CD14-positive monocyte (primary cell): ENCODE measurements around the gene SIRPD. TPM values are rescaled to one million over a fixed set of nuclear protein-coding genes. Genes with fewer than 3 reads are reported as not detected.
A peak's percentile ranks its signal among the peaks of the same experiment; 100 is the strongest.

Experiments used
- DNase-seq, 3 donors: peaks; one replicate each; pipeline ENCODE4 v3.0.0-alpha.2; 2011 to 2022
- H2AFZ ChIP-seq: 2 replicates; pipeline ENCODE4 v1.6.0; 2012; ENCODE audit warnings: mild to moderate bottlenecking, low read depth, low read length, inconsistent platforms; ENCODE audit not compliant: insufficient read depth, poor library complexity, severe bottlenecking
- H3K27ac ChIP-seq, 2 donors: 1 replicate in 1 of 2; 2 replicates in 1 of 2; pipeline ENCODE4 v1.5.1; 2012 to 2013; ENCODE audit warnings: low read length in 2 of 2, control low read depth in 1 of 2, inconsistent platforms in 1 of 2, low read depth in 1 of 2, mild to moderate bottlenecking in 1 of 2
- H3K27me3 ChIP-seq, 2 donors: one replicate each; pipeline versions ENCODE4 v1.6.0 to v1.6.1; 2011 to 2013; ENCODE audit warnings: low read length in 2 of 2; ENCODE audit not compliant: control insufficient read depth in 2 of 2, insufficient read depth in 2 of 2
- H3K36me3 ChIP-seq, 2 donors: replicated peaks in 1 of 2; 1 replicate in 1 of 2; 2 replicates in 1 of 2; pipeline versions ENCODE4 v1.5.1 to v1.6.1; 2012 to 2013; ENCODE audit warnings: low read length in 2 of 2, control low read depth in 1 of 2, inconsistent platforms in 1 of 2, mild to moderate bottlenecking in 1 of 2; ENCODE audit not compliant: insufficient read depth in 2 of 2, control insufficient read depth in 1 of 2
- H3K4me1 ChIP-seq, 2 donors: 1 replicate in 1 of 2; 2 replicates in 1 of 2; pipeline versions ENCODE4 v1.5.1 to v1.6.1; 2012 to 2013; ENCODE audit warnings: low read length in 2 of 2, control low read depth in 1 of 2, inconsistent platforms in 1 of 2, mild to moderate bottlenecking in 1 of 2, moderate library complexity in 1 of 2; ENCODE audit not compliant: insufficient read depth in 2 of 2, control insufficient read depth in 1 of 2
- H3K4me2 ChIP-seq: replicated peaks from 2 replicates; pipeline ENCODE3; 2012; ENCODE audit warnings: low read length, moderate library complexity, mild to moderate bottlenecking; ENCODE audit not compliant: poor library complexity, severe bottlenecking; ENCODE audit errors: extremely low read depth
- H3K4me3 ChIP-seq, 3 experiments: fragments of 200-600 bp in 1 of 3; sonication (generic) in 1 of 3; replicated peaks in 1 of 3; 1 replicate in 2 of 3; 2 replicates in 1 of 3; pipeline ENCODE4 v1.5.1; 2011 to 2013; ENCODE audit warnings: low read length in 3 of 3, mild to moderate bottlenecking in 3 of 3, control low read depth in 2 of 3, low read depth in 2 of 3, inconsistent platforms in 1 of 3, moderate library complexity in 1 of 3
- H3K79me2 ChIP-seq: 2 replicates; pipeline ENCODE4 v1.6.0; 2012; ENCODE audit warnings: mild to moderate bottlenecking, control low read depth, inconsistent platforms, low read length, moderate library complexity; ENCODE audit not compliant: insufficient read depth
- H3K9ac ChIP-seq: 2 replicates; pipeline ENCODE4 v1.6.0; 2017; ENCODE audit warnings: low read length, mild to moderate bottlenecking; ENCODE audit not compliant: insufficient read depth, poor library complexity, severe bottlenecking
- H3K9me3 ChIP-seq, 2 donors: replicated peaks in 1 of 2; 1 replicate in 1 of 2; 2 replicates in 1 of 2; pipeline versions ENCODE4 v1.5.1 to v1.6.1; 2012 to 2013; ENCODE audit warnings: low read length in 2 of 2, control low read depth in 1 of 2; ENCODE audit not compliant: control insufficient read depth in 1 of 2, insufficient read depth in 1 of 2
- H4K20me1 ChIP-seq: 2 replicates; pipeline ENCODE4 v1.6.0; 2012; ENCODE audit warnings: mild to moderate bottlenecking, low read length, control low read depth, moderate library complexity; ENCODE audit not compliant: insufficient read depth
- H3K27ac Mint-ChIP-seq, 7 donors: one replicate each; pipeline ENCODE4 v1.8.0; 2020; ENCODE audit warnings: mild to moderate bottlenecking in 7 of 7, mixed read lengths in 7 of 7, moderate library complexity in 6 of 7, inconsistent platforms in 2 of 7
- H3K27me3 Mint-ChIP-seq, 3 donors: one replicate each; pipeline ENCODE4 v1.8.0; 2021 to 2022; ENCODE audit warnings: low read depth in 3 of 3, mild to moderate bottlenecking in 3 of 3, mixed read lengths in 3 of 3, moderate library complexity in 3 of 3, inconsistent platforms in 1 of 3
- H3K36me3 Mint-ChIP-seq, 2 donors: one replicate each; pipeline ENCODE4 v1.8.0; 2020; ENCODE audit warnings: mixed read lengths in 2 of 2, inconsistent platforms in 1 of 2, mild to moderate bottlenecking in 1 of 2
- H3K4me1 Mint-ChIP-seq: one replicate; pipeline ENCODE4 v1.8.0; 2020; ENCODE audit warnings: mild to moderate bottlenecking, mixed read lengths
- H3K4me3 Mint-ChIP-seq, 2 donors: one replicate each; pipeline ENCODE4 v1.8.0; 2020; ENCODE audit warnings: mild to moderate bottlenecking in 2 of 2, mixed read lengths in 2 of 2, moderate library complexity in 1 of 2
- H3K9me3 Mint-ChIP-seq, 7 donors: one replicate each; pipeline ENCODE4 v1.8.0; 2020 to 2022; ENCODE audit warnings: mixed read lengths in 7 of 7, mild to moderate bottlenecking in 6 of 7, moderate library complexity in 6 of 7, inconsistent platforms in 2 of 7
- WGBS: methylation state at CpG from one replicate; pipeline ENCODE4 v1.1.5; 2013; ENCODE audit warnings: missing lambda C conversion rate; ENCODE audit not compliant: insufficient coverage; 5-methylcytosine and 5-hydroxymethylcytosine counted together
- intact Hi-C, 2 donors: fragments of 100-400 bp; cut with micrococcal nuclease; formaldehyde crosslinking; loops; one replicate each; pipeline versions ENCODE4 v1.15.0 to v1.15.1; 2023
- polyA plus RNA-seq, 3 donors: library from polyadenylated mRNA; depleted of rRNA in 1 of 3; unstranded in 2 of 3; stranded (reverse) in 1 of 3; fragments of 300-500 nt in 2 of 3; fragments of >200 nt in 1 of 3; fragmentation: Illumina TruSeq in 2 of 3; gene quantifications; 1 replicate in 2 of 3; 2 replicates in 1 of 3; pipeline ENCODE4 v1.2.3, GENCODE V29; 2012 to 2021
- TF ChIP-seq, protein P1 (sequence below): fragments of 200-600 bp; IDR thresholded peaks from one replicate; pipeline ENCODE4 v1.8.0; 2022; ENCODE audit warnings: antibody characterized with exemption, mild to moderate bottlenecking

Gene SIRPD
- polyA plus RNA-seq, 3 donors: 3.9 to 13.0 (median 12.0) TPM

DNA sequence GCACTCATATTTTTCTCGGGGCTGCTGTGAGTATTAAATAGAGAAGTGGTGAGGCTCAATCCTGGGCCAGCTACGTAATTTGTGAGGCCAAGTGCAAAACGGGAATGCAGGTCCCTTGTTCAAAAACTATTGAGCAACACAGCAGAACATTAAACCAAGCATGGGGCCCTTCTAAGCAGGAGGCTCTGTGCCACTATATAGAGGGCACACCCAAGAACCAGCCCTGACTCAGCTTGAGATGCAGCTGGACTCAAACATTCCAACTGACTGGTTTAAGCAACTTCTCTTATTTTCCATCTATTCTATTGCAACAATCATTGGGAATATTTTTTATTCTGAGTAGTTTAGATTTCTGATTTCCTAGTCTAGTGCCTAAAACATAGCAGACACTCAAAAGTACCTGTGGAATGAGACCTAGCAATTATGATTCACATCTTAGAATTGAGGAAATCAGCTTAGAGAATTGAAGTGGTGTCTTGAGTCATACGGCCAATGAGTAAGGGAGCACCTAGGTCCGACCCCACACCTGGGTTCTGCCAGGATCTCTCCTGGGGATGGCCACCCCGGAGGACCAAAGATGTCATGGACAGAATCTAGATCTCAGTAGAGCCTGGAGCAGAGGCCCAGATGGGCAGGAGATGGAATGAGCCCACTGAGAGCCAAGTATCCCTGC, 67.6 kb downstream of the SIRPD start:
- Mint-ChIP-seq H3K27me3 (no peaks in the 10 kb centered on the region), H3K9me3 (no peaks in the 10 kb centered on the region), H3K36me3 (peaks cover 18 to 28% of the 10 kb centered on the region in 2 donors), H3K4me3 (peak overlapping the region; percentile 93 to 97), H3K27ac (peak overlapping the region; percentile 95 to 99 (median 98)), H3K4me1 (peaks cover 82% of the 10 kb centered on the region)
- peak overlapping the region; percentile 71 to 97 (median 89) for H3K4me3 ChIP-seq
- intact Hi-C loops: loop anchor here in 1 of 2 donors (10.0 kb wide), 1 partner anchor 95 kb away; the partner anchor contains the start of gene FKBP1A
- H4K20me1 ChIP-seq: peaks cover 49% of the 10 kb centered on the region
- peak; percentile 71 to 88 (median 78) for DNase-seq
- peaks cover 63 to 96% of the 10 kb centered on the region in 2 donors for H3K4me1 ChIP-seq
- no peaks in the 10 kb centered on the region for H3K27me3 ChIP-seq
- H2AFZ ChIP-seq: no peak overlapping the region
- TF ChIP-seq, protein P1, sequence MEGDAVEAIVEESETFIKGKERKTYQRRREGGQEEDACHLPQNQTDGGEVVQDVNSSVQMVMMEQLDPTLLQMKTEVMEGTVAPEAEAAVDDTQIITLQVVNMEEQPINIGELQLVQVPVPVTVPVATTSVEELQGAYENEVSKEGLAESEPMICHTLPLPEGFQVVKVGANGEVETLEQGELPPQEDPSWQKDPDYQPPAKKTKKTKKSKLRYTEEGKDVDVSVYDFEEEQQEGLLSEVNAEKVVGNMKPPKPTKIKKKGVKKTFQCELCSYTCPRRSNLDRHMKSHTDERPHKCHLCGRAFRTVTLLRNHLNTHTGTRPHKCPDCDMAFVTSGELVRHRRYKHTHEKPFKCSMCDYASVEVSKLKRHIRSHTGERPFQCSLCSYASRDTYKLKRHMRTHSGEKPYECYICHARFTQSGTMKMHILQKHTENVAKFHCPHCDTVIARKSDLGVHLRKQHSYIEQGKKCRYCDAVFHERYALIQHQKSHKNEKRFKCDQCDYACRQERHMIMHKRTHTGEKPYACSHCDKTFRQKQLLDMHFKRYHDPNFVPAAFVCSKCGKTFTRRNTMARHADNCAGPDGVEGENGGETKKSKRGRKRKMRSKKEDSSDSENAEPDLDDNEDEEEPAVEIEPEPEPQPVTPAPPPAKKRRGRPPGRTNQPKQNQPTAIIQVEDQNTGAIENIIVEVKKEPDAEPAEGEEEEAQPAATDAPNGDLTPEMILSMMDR: no peak
- peaks cover 0 to 10% of the 10 kb centered on the region in 2 donors for H3K36me3 ChIP-seq
- peaks cover 83% of the 10 kb centered on the region for H3K79me2 ChIP-seq
- whole genome bisulfite sequencing: 28% methylated on average over 3 of the region's 6 CpGs
- H3K27ac ChIP-seq: peak overlapping the region; percentile 97
- peak overlapping the region; percentile 92 for H3K4me2 ChIP-seq
- H3K9ac ChIP-seq: peak overlapping the region; percentile 83
- no peaks in the 10 kb centered on the region for H3K9me3 ChIP-seq

DNA sequence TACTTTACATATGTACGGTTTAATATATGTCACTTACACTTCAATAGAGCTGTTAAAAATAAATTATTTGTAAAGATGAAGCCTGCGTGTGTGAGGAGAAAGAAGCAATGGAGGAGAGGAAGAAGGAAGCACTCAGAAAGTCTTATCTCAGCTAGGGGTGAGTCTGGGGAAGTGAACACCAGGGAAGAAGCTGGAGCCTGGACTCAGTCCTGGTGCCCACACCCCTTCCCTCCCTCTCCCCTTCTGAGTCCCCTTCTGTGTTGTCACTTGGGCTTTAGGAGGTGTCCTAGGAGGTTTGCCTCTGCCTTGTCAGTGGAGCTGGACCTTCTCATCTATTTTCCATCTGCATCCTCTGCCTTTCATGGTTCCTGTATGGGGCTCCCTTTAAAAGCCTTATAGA, 68.2 kb downstream of the SIRPD start:
- peak overlapping the region; percentile 83 for H3K9ac ChIP-seq
- TF ChIP-seq, protein P1: no peak
- no peaks in the 10 kb centered on the region for H3K27me3 ChIP-seq
- peak in 2 of 3 donors; percentile 49 to 51 for DNase-seq
- Mint-ChIP-seq H3K4me3 (peak overlapping the region; percentile 93 to 97), H3K4me1 (peaks cover 82% of the 10 kb centered on the region), H3K9me3 (no peaks in the 10 kb centered on the region), H3K27me3 (no peaks in the 10 kb centered on the region), H3K27ac (peak overlapping the region; percentile 95 to 99 (median 98)), H3K36me3 (peaks cover 22 to 31% of the 10 kb centered on the region in 2 donors)
- no peak overlapping the region for H2AFZ ChIP-seq
- intact Hi-C loops: no loop called here
- peaks cover 0 to 11% of the 10 kb centered on the region in 2 donors for H3K36me3 ChIP-seq
- peaks cover 83% of the 10 kb centered on the region for H3K79me2 ChIP-seq
- no CpG with 5 or more reads among the region's 2 CpGs for WGBS
- peaks cover 55% of the 10 kb centered on the region for H4K20me1 ChIP-seq
- H3K4me2 ChIP-seq: peak overlapping the region; percentile 92
- peaks cover 61 to 96% of the 10 kb centered on the region in 2 donors for H3K4me1 ChIP-seq
- no peaks in the 10 kb centered on the region for H3K9me3 ChIP-seq
- peak overlapping the region; percentile 97 for H3K27ac ChIP-seq
- H3K4me3 ChIP-seq: peak overlapping the region; percentile 71 to 97 (median 89)
